K562 (cell line): ENCODE measurements around the gene MLC1. TPM values are rescaled to one million over a fixed set of nuclear protein-coding genes. Genes with fewer than 3 reads are reported as not detected.

Experiments used
- ATF1 ChIP-seq, 2 experiments: fragments of 450-650 bp in 1 of 2; IDR thresholded peaks; 2 replicates each; pipeline ENCODE4 v1.6.1; 2016; ENCODE audit warnings: missing compliant biosample characterization in 1 of 2, missing genetic modification characterization in 1 of 2
- ATF3 ChIP-seq, 2 experiments: fragments of 450-650 bp in 1 of 2; sonication (generic) in 1 of 2; formaldehyde crosslinking in 1 of 2; IDR thresholded peaks in 1 of 2; conservative IDR thresholded peaks in 1 of 2; 2 replicates each; pipeline versions ENCODE4 v1.6.1 to v1.8.1; 2016 to 2023; ENCODE audit warnings: mild to moderate bottlenecking in 2 of 2, moderate library complexity in 2 of 2, inconsistent platforms in 1 of 2, missing genetic modification reagents in 1 of 2
- BRD4 ChIP-seq: fragments of 200-600 bp; sonication (generic); IDR thresholded peaks from 2 replicates; pipeline ENCODE4 v1.6.1; 2017; ENCODE audit warnings: inconsistent platforms
- DLX4 ChIP-seq: fragments of 250-450 bp; sonication (Bioruptor Pico); IDR thresholded peaks from 2 replicates; pipeline ENCODE4 v1.6.1; 2021; ENCODE audit warnings: mild to moderate bottlenecking
- ERF ChIP-seq: fragments of 450-650 bp; formaldehyde crosslinking; IDR thresholded peaks from 2 replicates; pipeline ENCODE4 v1.4.0; 2020; ENCODE audit warnings: mild to moderate bottlenecking, mixed read lengths
- HDGF ChIP-seq: fragments of 450-650 bp; IDR thresholded peaks from 2 replicates; pipeline ENCODE4 v1.6.1; 2016
- HSF4 ChIP-seq: fragments of 250-450 bp; sonication (Bioruptor Pico); IDR thresholded peaks from 2 replicates; pipeline ENCODE4 v2.1.2; 2022; ENCODE audit warnings: mild to moderate bottlenecking, moderate library complexity, borderline replicate concordance
- MLLT1 ChIP-seq, 2 experiments: fragments of 450-650 bp; IDR thresholded peaks; 2 replicates each; pipeline ENCODE4 v1.6.1; 2016
- STAT6 ChIP-seq: sonication (generic); formaldehyde crosslinking; IDR thresholded peaks from 2 replicates; pipeline ENCODE4 v1.8.1; 2023; ENCODE audit warnings: mild to moderate bottlenecking, missing genetic modification reagents
- TRIM28 ChIP-seq: fragments of 450-650 bp; IDR thresholded peaks from 2 replicates; pipeline ENCODE4 v1.6.1; 2017
- ZBTB1 ChIP-seq: sonication (generic); formaldehyde crosslinking; IDR thresholded peaks from 2 replicates; pipeline ENCODE4 v1.8.1; 2023; ENCODE audit warnings: missing genetic modification reagents, low read depth, mild to moderate bottlenecking, borderline replicate concordance
- ZFPM2 ChIP-seq: fragments of 250-450 bp; sonication (Bioruptor Pico); IDR thresholded peaks from 2 replicates; pipeline ENCODE4 v1.5.1; 2022; ENCODE audit warnings: mild to moderate bottlenecking
- ZNF318 ChIP-seq, 2 experiments: fragments of 450-650 bp; IDR thresholded peaks; 2 replicates each; pipeline ENCODE4 v1.6.1; 2016; ENCODE audit warnings: mild to moderate bottlenecking in 2 of 2, borderline replicate concordance in 1 of 2, low read depth in 1 of 2, moderate library complexity in 1 of 2
- polyA plus RNA-seq, 8 experiments: library from polyadenylated mRNA; depleted of rRNA in 4 of 8; stranded (reverse) in 5 of 8; unstranded in 3 of 8; fragments of >200 nt; fragmentation: Nextera tagmentation in 2 of 8; fragmentation: Illumina TruSeq in 1 of 8; extraction: Ambion mirVana in 2 of 8; extraction: Trizol in 1 of 8; gene quantifications; 2 replicates each; pipeline versions ENCODE4 v1.2.1 to v1.2.3, GENCODE V29; 2011 to 2014; ENCODE audit warnings: inconsistent platforms in 1 of 8, missing spikeins in 1 of 8
- total RNA-seq, 7 experiments: library from RNA; depleted of rRNA in 6 of 7; stranded (reverse); fragments of >200 nt in 6 of 7; fragmentation: Illumina TruSeq in 2 of 7; extraction: Trizol in 2 of 7; gene quantifications; 2 replicates each; pipeline versions ENCODE4 v1.2.1 to v1.2.3, GENCODE V29; 2011 to 2021; ENCODE audit warnings: low replicate concordance in 1 of 7

MLC1 gene
- total and polyA plus RNA-seq, 9 of the 15 experiments (the other 6 are each of a cell fraction or from before 2014, with no cell fraction given) = 0.06 to 0.98 (median 0.39) TPM

GRCh38 chr22:50118557-50119168, 33.4 kb upstream of the MLC1 start (continued):
- TF ChIP-seq ZNF318 (IDR thresholded peaks at IDR 0.05; ENCODE audit: borderline replicate concordance in 1 of 2, low read depth in 1 of 2) (peak in 1 of 2 experiments; percentile 98; a peak in 2 of 4 replicates), ATF3 (IDR thresholded peaks at IDR 0.05) (peak; percentile 96), ATF3 (CRISPR knock-in tag; conservative IDR thresholded peaks at IDR 0.05) (peak; percentile 93), BRD4 (no peak; the same call in 1 of the 2 replicates), HSF4 (CRISPR knock-in tag) (no peak), ZBTB1 (CRISPR knock-in tag) (no peak; the same call in 1 of the 2 replicates), STAT6 (CRISPR knock-in tag) (no peak), ERF (CRISPR knock-in tag) (no peak), ATF1 (CRISPR knock-in tag; IDR thresholded peaks at IDR 0.05) (peak; percentile 63; the same call in 1 of the 2 replicates), ATF1 (tag; IDR thresholded peaks at IDR 0.05) (peak; percentile 98), MLLT1 (IDR thresholded peaks at IDR 0.05) (no peak; a peak in 1 of 4 replicates), ZFPM2 (CRISPR knock-in tag) (no peak), TRIM28 (peak; percentile 47; the same call in 1 of the 2 replicates), DLX4 (CRISPR knock-in tag) (no peak), HDGF (no peak)
